GM18907 (cell line): ENCODE measurements around the gene PRTFDC1.
"Not testable (repeated sequence)": the region's sequence is repeated elsewhere in the genome, so short reads cannot be mapped to it uniquely, and the experiment has no call there.

Experiments used
- ATAC-seq: cut with Tn5 transposase; IDR thresholded peaks from one replicate; pipeline ENCODE4 v1.9.1; 2021; ENCODE audit warnings: mild to moderate bottlenecking, moderate library complexity; ENCODE audit not compliant: unreplicated experiment

Gene PRTFDC1

DNA sequence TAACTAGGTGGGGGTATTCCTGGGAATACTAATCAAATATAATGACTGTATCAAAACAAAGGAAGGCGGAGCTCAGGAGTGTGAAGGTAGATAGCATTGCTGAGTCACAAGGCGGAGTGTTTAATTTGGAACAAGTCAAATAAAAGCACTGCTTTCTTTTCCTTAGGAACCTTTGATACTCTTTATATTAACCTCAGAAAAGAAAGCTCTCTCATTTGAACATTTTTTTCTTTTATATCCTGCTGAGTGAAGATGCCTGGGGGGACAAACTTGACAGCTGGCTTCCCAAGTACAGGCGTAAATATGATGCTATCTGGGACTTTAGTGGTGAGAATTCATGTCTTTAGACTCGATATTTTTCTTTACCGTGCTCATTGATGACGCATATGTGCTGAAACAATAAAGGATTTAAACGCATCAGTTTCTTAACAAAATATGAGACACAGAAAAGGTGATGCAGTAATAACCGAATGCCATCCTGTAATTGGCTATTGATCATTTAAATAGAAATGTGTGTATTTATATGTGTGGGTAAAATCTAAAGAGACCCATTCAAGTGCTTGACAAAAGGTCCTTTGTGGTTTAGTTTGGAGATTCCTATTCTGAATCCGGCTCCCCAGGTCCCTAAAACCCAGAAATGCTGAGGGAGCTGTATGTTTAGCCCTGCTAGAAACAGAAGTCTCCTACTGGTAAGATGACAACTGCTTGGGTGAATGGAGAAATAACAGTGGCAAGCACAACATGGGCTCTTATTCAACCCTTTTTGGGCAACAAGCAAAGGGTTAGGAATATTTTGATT is 102.7 kb downstream of the PRTFDC1 start:
- ATAC-seq, result no peak

DNA sequence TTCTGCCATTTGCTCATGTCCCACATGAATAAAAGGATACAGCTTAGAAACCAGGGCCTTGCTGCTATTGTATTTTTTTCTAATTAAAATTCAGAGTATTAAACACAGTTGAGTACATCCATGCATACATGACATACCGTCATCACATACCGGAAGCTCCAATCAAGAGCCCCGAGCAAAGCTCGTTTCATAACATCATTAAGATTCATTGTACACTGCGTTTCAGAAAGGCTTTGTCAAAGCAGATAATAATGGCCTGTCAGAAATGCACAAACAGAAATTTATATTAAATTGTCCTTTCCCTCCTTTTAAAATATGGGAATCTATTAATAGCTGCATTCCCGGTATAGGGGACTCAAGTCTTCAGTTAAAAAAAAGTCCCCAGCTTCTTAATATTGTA is 103.4 kb downstream of the PRTFDC1 start:
- no peak for ATAC-seq

DNA sequence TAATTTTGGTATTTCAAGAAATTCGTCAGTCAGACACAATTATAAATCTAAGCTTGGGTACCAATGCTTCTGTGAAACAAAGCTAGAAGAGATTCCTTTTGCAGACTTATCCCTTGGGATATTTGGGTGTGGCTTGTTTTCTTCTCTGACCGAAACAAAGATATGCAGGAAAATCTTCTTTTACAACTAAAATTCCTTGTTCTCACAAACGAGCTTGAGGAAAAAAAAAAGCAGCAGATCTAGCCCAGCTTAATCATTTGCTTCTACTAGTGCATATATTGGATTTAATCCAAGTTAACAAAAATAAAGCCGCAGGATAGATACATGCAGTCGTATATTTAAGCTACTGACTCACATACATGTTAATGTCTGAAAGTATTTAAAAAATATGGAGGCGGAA is 104.2 kb downstream of the PRTFDC1 start:
- no peak for ATAC-seq

DNA sequence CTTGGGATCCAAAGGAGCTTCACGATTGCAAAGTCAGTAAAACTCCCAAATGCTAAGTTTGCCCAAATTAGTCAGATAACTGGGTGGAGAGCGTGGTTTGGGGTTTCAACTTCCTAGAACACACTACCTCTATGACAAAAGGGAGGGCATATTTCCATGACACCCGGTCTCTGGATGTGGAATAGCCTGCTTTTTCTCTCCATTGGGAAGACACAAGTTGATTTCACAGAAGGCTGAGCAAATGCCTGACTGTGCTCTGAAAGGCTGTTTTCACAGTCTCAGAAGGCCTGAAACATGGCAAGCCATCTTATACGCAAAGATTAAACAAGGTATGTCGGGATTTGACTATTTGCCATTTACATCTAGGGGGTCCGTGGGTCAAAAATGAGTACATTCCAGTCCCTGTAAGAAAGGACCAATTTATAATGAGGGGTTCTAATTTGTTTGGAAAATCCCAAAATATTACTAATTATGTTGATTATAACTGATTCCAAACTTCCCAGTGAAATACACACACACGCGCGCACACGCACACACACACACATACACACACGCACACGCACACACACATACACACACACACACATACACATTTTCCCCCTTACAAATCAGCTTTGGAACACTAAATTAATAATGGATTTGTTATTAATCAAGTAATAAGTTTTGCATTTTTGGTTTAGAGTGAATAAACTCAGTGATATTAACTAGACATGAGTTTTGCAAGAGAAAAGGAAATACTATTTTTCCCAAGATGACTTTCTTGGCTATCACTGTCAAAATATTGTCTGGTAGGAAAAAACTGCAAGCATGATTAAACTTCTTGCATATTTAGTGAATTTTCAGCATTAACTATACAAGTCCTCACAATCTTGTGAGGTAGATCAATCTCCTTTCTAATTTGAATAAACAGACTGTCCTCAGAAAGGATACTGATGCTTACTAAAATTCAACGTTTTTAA is 105.0 kb downstream of the PRTFDC1 start:
- no peak for ATAC-seq

DNA sequence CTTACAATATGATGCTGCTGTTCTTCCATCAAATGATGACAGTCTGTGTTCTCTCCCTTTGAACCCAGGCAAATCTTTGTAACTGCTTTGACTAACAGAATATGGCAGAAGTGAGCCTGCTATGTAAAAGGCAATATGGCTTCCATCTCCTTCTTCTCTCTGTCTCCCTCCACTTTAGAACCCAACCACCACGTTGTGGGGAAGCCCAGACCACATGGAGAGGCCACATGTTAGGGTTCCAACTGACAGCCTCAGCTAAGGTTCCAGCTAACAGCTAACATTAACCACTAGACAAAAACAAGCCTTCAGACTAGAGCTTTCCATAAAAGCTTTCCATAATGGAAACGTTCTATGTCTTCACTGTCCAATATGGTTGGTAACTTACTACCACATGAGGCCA is 107.7 kb downstream of the PRTFDC1 start:
- ATAC-seq, result no peak

DNA sequence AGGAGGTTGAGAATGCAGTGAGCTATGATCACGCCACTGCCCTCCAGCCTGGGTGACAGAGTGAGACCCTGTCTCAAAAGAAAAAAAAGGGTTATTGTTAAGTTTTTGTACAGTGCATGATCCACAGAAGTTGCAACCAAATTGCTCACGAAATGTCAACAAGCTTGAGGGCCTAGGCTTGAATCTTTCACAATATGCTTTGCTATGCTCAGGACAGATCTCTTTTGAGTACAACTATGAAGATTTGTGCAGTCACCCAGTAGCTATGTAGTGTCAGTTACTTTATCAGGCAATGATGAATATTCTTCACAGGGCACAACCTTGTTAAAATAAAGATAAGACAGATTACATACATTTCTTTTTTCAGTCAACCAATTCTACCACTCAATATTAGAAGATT is 109.2 kb downstream of the PRTFDC1 start:
- no peak for ATAC-seq

DNA sequence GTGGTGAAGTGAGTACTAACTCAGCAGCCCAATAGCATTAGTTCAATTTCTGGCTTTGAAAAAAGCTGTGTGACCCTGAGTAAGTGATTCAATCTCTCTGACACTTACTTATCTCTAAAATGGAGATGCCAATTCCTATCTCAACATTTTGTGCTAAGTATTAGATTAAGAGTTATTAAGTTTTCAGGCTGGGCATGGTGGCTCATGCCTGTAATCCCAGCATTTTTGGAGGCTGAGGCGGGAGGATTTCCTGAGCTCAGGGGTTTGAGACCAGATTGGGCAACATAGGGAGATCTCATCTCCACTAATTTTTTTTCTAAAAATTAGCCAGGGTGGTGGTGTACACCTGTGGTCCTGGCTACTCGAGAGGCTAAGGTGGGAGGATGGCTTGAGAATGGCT is 109.5 kb downstream of the PRTFDC1 start:
- ATAC-seq, result no peak

DNA sequence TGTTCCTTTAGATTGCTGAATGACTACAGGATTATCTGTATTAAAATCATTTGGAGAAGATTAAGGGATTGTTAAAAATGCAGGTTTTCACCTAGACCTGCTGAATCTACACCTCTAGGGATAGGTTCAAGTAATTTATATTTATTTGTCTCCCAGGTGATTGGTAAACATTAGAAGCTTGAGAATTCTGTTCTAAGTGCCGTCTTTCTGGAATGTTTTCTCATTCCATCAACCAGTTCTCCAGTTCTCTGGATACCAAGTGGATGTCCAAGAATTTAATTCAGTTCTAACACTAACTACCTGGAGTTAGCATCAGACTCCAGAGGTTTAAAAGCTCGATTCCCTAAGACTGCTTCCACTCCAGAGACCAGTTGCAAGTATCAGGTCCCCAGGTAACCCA is 110.9 kb downstream of the PRTFDC1 start:
- no peak for ATAC-seq

DNA sequence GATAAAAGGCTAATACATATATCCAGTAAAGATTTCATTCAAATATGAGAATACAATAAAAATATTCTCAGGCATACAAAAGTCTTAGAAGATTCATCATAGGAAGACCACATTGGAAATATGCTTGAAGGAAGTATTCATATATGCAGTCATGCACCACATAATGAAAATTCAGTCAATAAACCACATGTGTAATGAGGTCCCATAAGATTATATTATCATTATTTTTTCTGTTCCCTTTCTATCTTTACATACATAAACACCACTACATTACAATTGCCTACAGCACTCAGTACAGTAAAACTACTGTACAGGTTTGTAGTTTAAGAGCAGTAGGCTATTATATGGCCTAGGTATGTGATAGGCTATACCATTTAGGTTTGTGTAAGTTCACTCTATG is 111.6 kb downstream of the PRTFDC1 start:
- ATAC-seq, result no peak

DNA sequence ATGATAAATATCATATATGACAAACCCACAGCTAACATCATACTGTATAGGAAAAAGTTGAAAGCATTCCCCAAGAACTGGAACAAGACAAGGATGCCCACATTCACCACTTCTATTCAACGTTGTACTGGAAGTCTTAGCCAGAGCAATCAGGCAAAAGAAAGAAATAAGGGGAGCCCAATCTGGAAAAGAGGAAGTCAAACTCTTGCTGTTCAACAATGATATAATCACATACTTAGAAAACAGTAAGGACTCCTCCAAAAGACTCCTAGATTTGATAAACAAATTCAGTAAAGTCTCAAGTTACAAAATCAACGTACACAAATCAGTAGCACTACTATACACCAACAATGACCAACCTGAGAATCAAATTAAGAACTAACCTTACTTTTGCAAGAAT is 114.6 kb downstream of the PRTFDC1 start:
- not testable (repeated sequence) for ATAC-seq

DNA sequence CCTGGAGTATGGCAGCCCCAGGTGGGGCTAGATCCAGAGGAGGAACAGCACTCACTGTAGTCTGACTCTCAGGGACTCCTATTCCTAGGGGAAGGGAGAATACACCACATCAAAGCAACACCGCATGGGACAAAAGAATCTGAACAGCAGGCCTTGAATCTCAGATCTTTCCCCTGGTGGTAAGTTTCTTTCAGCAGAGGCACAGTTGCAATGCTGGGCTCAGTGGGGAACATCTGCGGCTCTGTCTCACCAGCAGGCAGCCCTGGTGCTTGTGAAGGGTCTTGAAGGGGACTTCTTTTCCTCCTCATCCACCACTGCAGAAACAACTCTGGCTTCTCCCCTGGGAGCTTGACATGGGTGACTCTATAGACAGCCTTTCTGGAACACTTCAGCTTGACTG is 117.5 kb downstream of the PRTFDC1 start:
- ATAC-seq, result no peak

DNA sequence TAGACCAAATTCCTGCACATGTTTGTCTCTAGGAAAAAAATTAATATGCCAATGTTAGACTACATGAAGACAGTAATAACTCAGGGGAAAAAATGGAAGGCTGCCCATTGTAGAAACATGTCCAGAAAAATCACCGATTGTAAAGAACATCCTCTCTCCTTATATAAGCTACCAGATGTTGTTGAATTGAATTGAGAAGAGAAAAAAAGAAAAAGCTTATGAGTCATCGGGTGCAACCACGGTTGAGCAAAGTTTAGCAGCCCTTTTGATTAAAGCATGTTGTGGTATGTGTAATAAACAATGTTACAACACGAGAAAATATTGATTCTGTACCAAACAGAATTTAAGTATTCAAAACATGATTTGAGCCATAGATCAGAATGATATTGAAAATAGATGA is 126.4 kb downstream of the PRTFDC1 start:
- ATAC-seq, result no peak

DNA sequence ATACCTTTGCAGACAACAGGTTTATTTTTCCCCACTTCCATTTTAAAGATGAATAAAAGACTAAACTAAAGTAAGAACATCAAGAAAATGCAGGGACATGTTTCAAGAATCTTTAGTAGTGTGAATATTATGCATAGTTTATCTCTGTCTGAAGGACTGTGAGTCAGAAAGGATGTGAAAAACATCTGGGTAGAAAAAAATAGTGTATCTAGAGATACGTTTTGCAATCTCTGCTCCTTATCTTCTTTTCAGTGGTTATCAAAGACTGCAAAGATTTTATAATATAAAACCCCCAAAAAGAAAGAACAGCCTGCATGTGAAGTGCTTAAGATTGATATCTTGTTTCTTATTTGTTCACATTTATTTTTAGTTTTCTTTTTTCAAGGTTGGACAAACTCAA is 126.9 kb downstream of the PRTFDC1 start:
- ATAC-seq, result no peak

DNA sequence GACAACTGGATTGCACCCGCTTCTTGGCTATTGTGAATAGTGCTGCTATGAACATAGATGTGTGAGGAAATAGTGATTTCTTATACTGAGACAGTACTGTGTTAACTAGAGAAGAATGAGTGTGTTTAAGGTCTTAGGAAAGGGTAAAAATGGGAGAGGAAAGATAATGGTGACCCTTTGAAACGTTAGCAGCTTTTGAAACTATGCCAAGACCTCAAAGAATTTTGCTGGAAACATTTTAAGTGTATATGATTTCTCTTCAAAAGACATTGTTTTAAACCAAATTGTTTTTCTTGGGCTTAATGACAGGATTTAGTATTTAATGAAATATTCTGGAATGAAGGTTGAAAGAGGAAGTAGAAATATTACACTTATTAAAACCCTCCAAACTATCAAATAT is 127.9 kb downstream of the PRTFDC1 start:
- no peak for ATAC-seq

DNA sequence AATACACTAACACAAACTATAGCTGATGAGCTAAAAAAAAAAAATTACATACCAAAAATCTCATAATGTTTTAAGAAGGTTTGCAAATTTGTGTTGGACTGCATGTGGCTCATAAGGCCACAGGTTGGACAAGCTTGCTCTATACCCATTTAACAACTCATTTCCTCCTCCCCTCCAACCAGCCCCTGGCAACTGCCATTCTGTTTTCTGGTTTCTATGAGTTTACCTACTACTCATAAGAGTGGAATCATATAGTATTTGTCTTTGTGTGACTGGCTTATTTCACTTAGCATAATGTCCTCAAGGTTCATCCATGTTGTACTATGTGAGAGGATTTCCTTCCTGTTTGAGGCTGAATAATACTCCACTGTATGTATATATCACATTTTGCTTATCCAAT is 128.3 kb downstream of the PRTFDC1 start:
- ATAC-seq, result no peak

DNA sequence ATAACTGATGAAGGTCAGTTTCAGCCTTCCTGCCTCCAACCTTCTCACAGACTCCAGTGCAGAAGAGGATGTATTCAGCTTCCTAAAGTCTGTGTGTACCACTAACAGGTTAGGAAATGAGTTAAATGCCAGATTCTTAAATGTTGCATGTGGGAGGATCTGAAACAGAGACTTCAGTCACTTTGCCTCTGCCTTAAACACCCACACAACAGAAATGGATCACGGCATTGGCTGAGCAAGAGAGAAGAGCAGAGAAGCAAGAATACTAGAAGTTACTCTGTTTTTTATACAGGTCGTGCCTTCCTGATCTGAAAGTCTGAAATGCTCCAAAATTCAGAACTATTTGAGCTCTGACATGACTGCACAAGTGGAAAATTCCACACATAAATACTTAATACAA is 129.8 kb downstream of the PRTFDC1 start:
- ATAC-seq, result peak; percentile 75

DNA sequence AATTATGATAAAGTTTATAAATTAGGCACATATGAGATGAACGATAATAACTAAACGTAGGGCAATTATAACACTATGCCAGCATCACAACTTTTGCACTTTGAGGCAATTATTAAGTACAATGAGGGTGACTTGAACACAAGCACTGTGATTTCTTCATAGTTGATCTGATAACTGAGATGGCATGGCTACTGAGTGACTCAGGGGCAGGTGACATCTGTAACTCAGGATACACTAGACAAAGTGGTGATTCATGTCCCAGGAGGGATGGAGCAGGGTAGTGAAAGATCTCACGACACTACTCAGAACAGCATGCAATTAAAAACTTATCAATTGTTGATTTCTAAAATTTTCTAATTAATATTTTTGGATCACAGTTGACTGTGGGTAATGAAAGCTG is 130.4 kb downstream of the PRTFDC1 start:
- no peak for ATAC-seq

DNA sequence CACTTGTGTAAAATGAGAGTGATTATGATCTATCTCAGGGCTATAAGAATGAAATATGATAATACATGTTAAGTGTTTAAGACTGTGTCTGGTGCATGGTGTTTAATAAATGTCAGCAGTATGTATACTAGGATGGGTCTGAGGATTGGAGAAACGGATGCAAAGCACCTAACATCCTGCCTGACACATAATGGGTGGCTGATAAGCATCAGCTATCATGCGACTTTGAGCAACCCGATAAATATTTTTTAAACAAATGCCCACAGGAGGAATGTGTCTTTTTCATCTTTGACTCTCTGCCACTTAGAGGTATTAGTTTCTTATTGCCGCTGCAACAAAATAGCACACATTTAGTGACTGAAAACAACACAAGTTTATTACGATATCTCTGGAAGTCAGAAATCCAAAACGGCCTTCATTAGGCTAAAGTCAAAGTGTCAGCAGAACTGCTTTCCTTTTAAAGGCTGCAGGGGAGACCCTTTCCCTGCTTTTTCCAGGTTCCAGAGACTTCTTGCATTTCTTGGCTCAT is 135.5 kb downstream of the PRTFDC1 start:
- no peak for ATAC-seq

DNA sequence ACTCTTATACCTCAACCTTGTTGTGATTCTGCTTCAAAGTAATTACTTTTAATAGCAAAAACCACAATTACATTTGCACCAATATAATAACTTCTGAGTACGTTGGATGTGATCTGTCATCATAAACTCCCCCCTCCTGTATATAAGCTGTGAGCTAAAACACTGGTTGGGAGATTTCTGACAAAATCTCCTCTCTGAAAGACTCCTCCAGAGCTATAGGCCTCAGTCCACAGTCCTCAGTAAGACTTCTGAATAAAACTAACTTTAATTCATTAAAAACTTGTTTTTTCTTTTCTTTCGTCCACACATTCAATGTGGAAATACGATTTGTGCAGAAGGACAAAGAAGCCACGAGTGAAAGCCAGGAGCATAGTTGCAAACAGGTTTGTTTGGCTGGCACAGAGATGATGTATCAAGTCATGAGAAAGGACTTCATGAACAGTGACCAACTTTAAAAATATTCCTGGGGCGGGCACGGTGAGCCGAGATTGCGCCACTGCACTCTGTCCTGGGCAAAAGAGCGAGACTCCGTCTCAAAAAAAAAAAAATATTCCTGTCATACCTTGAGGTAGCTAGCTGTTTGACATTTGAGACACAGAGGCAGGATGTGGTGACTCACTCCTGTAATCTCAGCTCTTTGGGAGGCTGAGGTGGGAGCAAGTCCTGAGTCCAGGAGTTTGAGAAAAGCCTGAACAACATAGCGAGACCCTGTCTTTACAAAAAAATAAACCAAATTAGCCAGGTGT is 137.7 kb downstream of the PRTFDC1 start:
- no peak for ATAC-seq

DNA sequence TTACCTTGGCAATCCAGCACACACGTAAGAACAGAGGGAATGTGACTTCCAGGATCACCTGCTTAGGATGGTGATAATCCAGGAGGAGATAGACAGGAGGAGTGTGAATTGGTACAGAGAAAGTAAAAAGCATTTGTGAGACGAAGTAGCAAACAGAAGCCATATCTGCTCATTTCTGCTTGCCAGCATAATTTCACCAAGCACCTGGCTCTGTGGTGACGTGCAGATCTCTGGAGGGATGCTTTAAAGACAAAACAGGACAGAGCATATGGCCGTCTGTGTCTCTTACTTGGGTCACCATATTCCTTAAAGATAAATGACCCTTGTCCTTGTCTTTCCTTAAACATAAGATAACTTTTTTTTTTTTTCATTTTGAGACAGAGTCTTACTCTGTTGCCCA is 138.6 kb downstream of the PRTFDC1 start:
- ATAC-seq, result no peak

DNA sequence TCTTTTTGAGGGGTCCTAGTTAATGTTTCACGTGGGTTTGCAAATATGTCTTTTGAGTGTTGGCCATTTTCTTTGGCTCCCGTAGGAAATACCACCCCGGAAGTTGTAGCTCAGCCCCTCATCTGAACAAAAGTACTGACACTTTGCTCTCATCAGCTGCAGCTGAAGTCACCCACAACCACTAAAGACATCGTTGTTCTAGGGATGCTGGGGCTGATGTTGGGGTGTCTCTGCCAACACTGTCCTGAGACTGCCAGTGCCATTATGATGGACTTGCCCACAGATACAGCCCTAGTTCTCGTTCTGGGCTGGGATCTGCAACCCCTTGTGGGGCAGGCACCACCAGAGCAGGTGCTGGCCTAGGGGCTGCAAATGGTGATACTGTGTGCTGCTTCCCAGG is 146.1 kb downstream of the PRTFDC1 start:
- ATAC-seq, result no peak
